Lower leg skin (tissue), 4 donors: ENCODE results near the gene VENTX. TPM values are rescaled to one million over a fixed set of nuclear protein-coding genes. Genes with fewer than 3 reads are reported as not detected.

Source experiments
- DNase-seq, 2 donors: peaks; one replicate each; pipeline ENCODE4 v3.0.0-alpha.2; 2019; ENCODE audit warnings: low spot score in 2 of 2
- H3K4me3 ChIP-seq: fragments of 200-600 bp; sonication (generic); 2 replicates; pipeline ENCODE4 v1.5.1; 2017; ENCODE audit warnings: mild to moderate bottlenecking, low read depth; ENCODE audit not compliant: poor library complexity, severe bottlenecking
- CTCF ChIP-seq, 3 donors: fragments of 450-650 bp; IDR thresholded peaks; one replicate each; pipeline ENCODE4 v1.5.1; 2016; ENCODE audit warnings: antibody characterized with exemption in 3 of 3, mild to moderate bottlenecking in 3 of 3, moderate library complexity in 2 of 3
- POLR2A ChIP-seq, 2 donors: fragments of 450-650 bp; IDR thresholded peaks; one replicate each; pipeline ENCODE4 v1.6.1; 2016 to 2017; ENCODE audit warnings: antibody characterized with exemption in 2 of 2, mild to moderate bottlenecking in 1 of 2, moderate library complexity in 1 of 2
- WGBS, 2 donors: methylation state at CpG; one replicate each; pipeline ENCODE4 v1.1.5; 2018; 5-methylcytosine and 5-hydroxymethylcytosine counted together
- intact Hi-C: fragments of 100-400 bp; cut with DNase I; formaldehyde crosslinking; loops from one replicate; pipeline ENCODE4 v1.15.0; 2023; ENCODE audit warnings: low total_unique reads
- total RNA-seq, 4 donors: library from RNA; depleted of rRNA; stranded (reverse); fragments of >200 nt; gene quantifications; one replicate each; pipeline ENCODE4 v1.1.0, GENCODE V29; 2016

Gene VENTX
- total RNA-seq, 4 donors from 2014 or later, result 0.42 to 0.65 TPM; not detected in 2

GRCh38 chr10:133211141-133211830 lies 26.4 kb upstream of the VENTX start:
- TF ChIP-seq POLR2A (IDR thresholded peaks at IDR 0.05) (no peak), CTCF (IDR thresholded peaks at IDR 0.05) (no peak)
- H3K4me3 ChIP-seq, result no peak overlapping the region
- 60 to 72% methylated on average over 18 to 23 of the region's 25 CpGs for WGBS, 2 donors
- no peak for DNase-seq
- intact Hi-C loops, result no loop called here

- intact Hi-C loops, result no loop called here
- DNase-seq, result no peak
- TF ChIP-seq CTCF (IDR thresholded peaks at IDR 0.05) (no peak), POLR2A (IDR thresholded peaks at IDR 0.05) (no peak)
- WGBS, 2 donors, result 87 to 88% methylated on average over 22 to 26 of the region's 34 CpGs
- no peak overlapping the region for H3K4me3 ChIP-seq
These were observed 25.4 kb upstream of the VENTX start for GRCh38 chr10:133211959-133212852.

- intact Hi-C loops, result no loop called here
- no peak for DNase-seq
- 76 to 86% methylated on average over 9 to 18 of the region's 20 CpGs for WGBS, 2 donors
- TF ChIP-seq CTCF (IDR thresholded peaks at IDR 0.05) (no peak), POLR2A (IDR thresholded peaks at IDR 0.05) (no peak)
- no peak overlapping the region for H3K4me3 ChIP-seq
These were observed 24.7 kb upstream of the VENTX start for GRCh38 chr10:133212853-133213494.

GRCh38 chr10:133213641-133214467 lies 23.8 kb upstream of the VENTX start:
- WGBS, 2 donors, result 81 to 85% methylated on average over 31 to 32 of the region's 32 CpGs
- no peak overlapping the region for H3K4me3 ChIP-seq
- intact Hi-C loops, result no loop called here
- no peak for DNase-seq
- TF ChIP-seq CTCF (IDR thresholded peaks at IDR 0.05) (no peak), POLR2A (IDR thresholded peaks at IDR 0.05) (no peak)
